ENCODE results near the gene SYNPO2. TPM values are rescaled to one million over a fixed set of nuclear protein-coding genes. Genes with fewer than 3 reads are reported as not detected.
A peak's percentile ranks its signal among the peaks of the same experiment; 100 is the strongest.

SYNPO2 gene
- 206 TPM for total RNA-seq
- long read RNA-seq, full-length matches to known transcripts, result 21 of 50 reads
- long read RNA-seq, partial matches to known transcripts, result 25 of 50 reads
- long read RNA-seq, other reads (novel, unspliced or antisense), result 4 of 50 reads

- intact Hi-C loops (cut with DNase I), result loop anchor here (2.0 to 5.0 kb wide), 2 partner anchors 51 to 148 kb away; partner anchors contain the start of gene SEC24D
- ATAC-seq (peak; percentile 94), DNase-seq (ENCODE audit: missing footprints) (peak; percentile 90)
Measured at GRCh38 chr4:118888666-118889311, at the start of gene SYNPO2. Gene SYNPO2 (plus strand): TSS chr4:118888854. CDS start chr4:118889037, 183 bp downstream.

- DNase-seq (ENCODE audit: missing footprints) (no peak), ATAC-seq (no peak)
- intact Hi-C loops (cut with DNase I), result loop anchor here (5.0 kb wide), 1 partner anchor 48 kb away; the partner anchor contains the start of gene SYNPO2
Measured at GRCh38 chr4:118839221-118839927, 49.3 kb upstream of the SYNPO2 start.

- no peak for ATAC-seq
Measured at GRCh38 chr4:118842055-118842454, 46.6 kb upstream of the SYNPO2 start.

GRCh38 chr4:118843237-118843636 lies 45.4 kb upstream of the SYNPO2 start:
- DNase-seq (ENCODE audit: missing footprints) (no peak), ATAC-seq (no peak)
- intact Hi-C loops (cut with DNase I), result no loop called here

More at GRCh38 chr4:118842055-118842454, 46.6 kb upstream of the SYNPO2 start:
- intact Hi-C loops (cut with DNase I), result no loop called here
- DNase-seq (ENCODE audit: missing footprints), result no peak

- intact Hi-C loops (cut with DNase I), result no loop called here
- ATAC-seq, result no peak
- DNase-seq (ENCODE audit: missing footprints), result no peak
Measured at GRCh38 chr4:118845552-118846050, 43.1 kb upstream of the SYNPO2 start.

- ATAC-seq (no peak), DNase-seq (ENCODE audit: missing footprints) (no peak)
- intact Hi-C loops (cut with DNase I), result no loop called here
Measured at GRCh38 chr4:118846979-118847378, 41.7 kb upstream of the SYNPO2 start.

GRCh38 chr4:118848242-118848641 lies 40.4 kb upstream of the SYNPO2 start:
- DNase-seq (ENCODE audit: missing footprints), result no peak
- intact Hi-C loops (cut with DNase I), result no loop called here

GRCh38 chr4:118848901-118849300 lies 39.8 kb upstream of the SYNPO2 start:
- DNase-seq (ENCODE audit: missing footprints) (no peak), ATAC-seq (no peak)
- intact Hi-C loops (cut with DNase I), result no loop called here

More at GRCh38 chr4:118848242-118848641, 40.4 kb upstream of the SYNPO2 start:
- no peak for ATAC-seq

- DNase-seq (ENCODE audit: missing footprints), result no peak
- no peak for ATAC-seq
- intact Hi-C loops (cut with DNase I), result no loop called here
Measured at GRCh38 chr4:118849867-118850487, 38.7 kb upstream of the SYNPO2 start.

- intact Hi-C loops (cut with DNase I), result no loop called here
- no peak for ATAC-seq
Measured at GRCh38 chr4:118850488-118851173, 38.0 kb upstream of the SYNPO2 start.

GRCh38 chr4:118857760-118858159 lies 30.9 kb upstream of the SYNPO2 start:
- DNase-seq (ENCODE audit: missing footprints) (no peak), ATAC-seq (no peak)
- intact Hi-C loops (cut with DNase I), result no loop called here

More at GRCh38 chr4:118850488-118851173, 38.0 kb upstream of the SYNPO2 start:
- DNase-seq (ENCODE audit: missing footprints), result no peak

- DNase-seq (ENCODE audit: missing footprints) (no peak), ATAC-seq (no peak)
- intact Hi-C loops (cut with DNase I), result no loop called here
Measured at GRCh38 chr4:118858779-118859178, 29.9 kb upstream of the SYNPO2 start.

GRCh38 chr4:118865091-118865708 lies 23.5 kb upstream of the SYNPO2 start:
- ATAC-seq, result peak; percentile 78
- no peak for DNase-seq (ENCODE audit: missing footprints)
- intact Hi-C loops (cut with DNase I), result no loop called here

GRCh38 chr4:118866442-118866841 lies 22.2 kb upstream of the SYNPO2 start:
- no peak for DNase-seq (ENCODE audit: missing footprints)
- ATAC-seq, result no peak
- intact Hi-C loops (cut with DNase I), result loop anchor here (2.0 kb wide), 1 partner anchor 32 kb away; no protein-coding TSS in a partner anchor

GRCh38 chr4:118867311-118868067 lies 21.2 kb upstream of the SYNPO2 start:
- DNase-seq (ENCODE audit: missing footprints), result no peak
- intact Hi-C loops (cut with DNase I), result loop anchor here (2.0 kb wide), 1 partner anchor 33 kb away; no protein-coding TSS in a partner anchor
- no peak for ATAC-seq

- ATAC-seq (peak; percentile 34), DNase-seq (ENCODE audit: missing footprints) (no peak)
- intact Hi-C loops (cut with DNase I), result no loop called here
Measured at GRCh38 chr4:118869808-118870342, 18.8 kb upstream of the SYNPO2 start.

GRCh38 chr4:118872181-118872580 lies 16.5 kb upstream of the SYNPO2 start:
- DNase-seq (ENCODE audit: missing footprints) (no peak), ATAC-seq (no peak)
- intact Hi-C loops (cut with DNase I), result no loop called here
